Naive B cell (primary cell): ENCODE results near the gene NEDD9. TPM values are rescaled to one million over a fixed set of nuclear protein-coding genes. Genes with fewer than 3 reads are reported as not detected.

Experiments
- ATAC-seq, 2 donors: fragments of 150-1000 bp; cut with Tn5 transposase; 2 replicates each; pipeline ENCODE4 v1.10.0; 2021; ENCODE audit warnings: low read depth in 2 of 2, mild to moderate bottlenecking in 2 of 2, moderate library complexity in 2 of 2
- DNase-seq: peaks from one replicate; pipeline ENCODE4 v3.0.0; 2022
- H3K27ac Mint-ChIP-seq, 6 donors: one replicate each; pipeline ENCODE4 v1.8.0; 2020 to 2022; ENCODE audit warnings: mild to moderate bottlenecking in 6 of 6, mixed read lengths in 6 of 6, moderate library complexity in 5 of 6, inconsistent platforms in 2 of 6
- H3K27me3 Mint-ChIP-seq, 3 donors: one replicate each; pipeline ENCODE4 v1.8.0; 2021 to 2022; ENCODE audit warnings: mixed read lengths in 3 of 3, mild to moderate bottlenecking in 1 of 3
- H3K36me3 Mint-ChIP-seq, 2 donors: one replicate each; pipeline ENCODE4 v1.8.0; 2020 to 2022; ENCODE audit warnings: mixed read lengths in 2 of 2, inconsistent platforms in 1 of 2, mild to moderate bottlenecking in 1 of 2
- H3K4me1 Mint-ChIP-seq, 3 donors: one replicate each; pipeline ENCODE4 v1.8.0; 2020 to 2022; ENCODE audit warnings: mixed read lengths in 3 of 3, inconsistent platforms in 1 of 3, mild to moderate bottlenecking in 1 of 3, moderate library complexity in 1 of 3
- H3K4me3 Mint-ChIP-seq, 8 donors: one replicate each; pipeline ENCODE4 v1.8.0; 2020 to 2022; ENCODE audit warnings: mild to moderate bottlenecking in 8 of 8, mixed read lengths in 8 of 8, moderate library complexity in 8 of 8, inconsistent platforms in 2 of 8
- H3K9me3 Mint-ChIP-seq, 7 donors: one replicate each; pipeline ENCODE4 v1.8.0; 2020 to 2022; ENCODE audit warnings: mixed read lengths in 7 of 7, mild to moderate bottlenecking in 5 of 7, inconsistent platforms in 2 of 7, moderate library complexity in 1 of 7
- polyA plus RNA-seq, 6 donors: library from polyadenylated mRNA; unstranded; fragments of 300-500 nt; fragmentation: Illumina TruSeq; gene quantifications; one replicate each; pipeline ENCODE4 v1.2.3, GENCODE V29; 2021; ENCODE audit warnings: low read depth in 6 of 6

Gene NEDD9
- polyA plus RNA-seq, 6 donors from 2014 or later, result 42.0 to 80.5 (median 48.1) TPM

- ATAC-seq (no peak), DNase-seq (no peak)
- H3K4me1 Mint-ChIP-seq, result peaks cover 26 to 41% (median 32%) of the 10 kb centered on the region in 3 donors
- H3K36me3 Mint-ChIP-seq, result peaks cover 38 to 44% of the 10 kb centered on the region in 2 donors
- H3K9me3 Mint-ChIP-seq, result no peaks in the 10 kb centered on the region
- H3K27ac Mint-ChIP-seq, result peak overlapping the region in 3 of 6 donors; percentile 65 to 72 (median 69)
- H3K27me3 Mint-ChIP-seq, result no peaks in the 10 kb centered on the region
- no peak overlapping the region for H3K4me3 Mint-ChIP-seq
Measured at GRCh38 chr6:11215773-11216172, 16.7 kb downstream of the NEDD9 start.

GRCh38 chr6:11214901-11215300 lies 17.6 kb downstream of the NEDD9 start:
- H3K27ac Mint-ChIP-seq, result peak overlapping the region in 1 of 6 donors; percentile 2
- no peaks in the 10 kb centered on the region for H3K9me3 Mint-ChIP-seq
- ATAC-seq (no peak), DNase-seq (no peak)
- H3K27me3 Mint-ChIP-seq, result no peaks in the 10 kb centered on the region
- H3K4me3 Mint-ChIP-seq, result peak overlapping the region in 1 of 8 donors; percentile 25
- peaks cover 26 to 39% (median 32%) of the 10 kb centered on the region in 3 donors for H3K4me1 Mint-ChIP-seq
- H3K36me3 Mint-ChIP-seq, result peaks cover 35 to 38% of the 10 kb centered on the region in 2 donors

- ATAC-seq, result no peak
- H3K4me3 Mint-ChIP-seq, result no peak overlapping the region
- peaks cover 35 to 38% of the 10 kb centered on the region in 2 donors for H3K36me3 Mint-ChIP-seq
- H3K27me3 Mint-ChIP-seq, result no peaks in the 10 kb centered on the region
- DNase-seq, result no peak
- peaks cover 27 to 33% (median 32%) of the 10 kb centered on the region in 3 donors for H3K4me1 Mint-ChIP-seq
- H3K27ac Mint-ChIP-seq, result peak overlapping the region in 1 of 6 donors; percentile 40
- no peaks in the 10 kb centered on the region for H3K9me3 Mint-ChIP-seq
Measured at GRCh38 chr6:11214084-11214833, 18.2 kb downstream of the NEDD9 start.

- H3K9me3 Mint-ChIP-seq, result no peaks in the 10 kb centered on the region
- H3K4me1 Mint-ChIP-seq, result peaks cover 23 to 32% (median 27%) of the 10 kb centered on the region in 3 donors
- ATAC-seq, result no peak
Measured at GRCh38 chr6:11213422-11214021, 18.9 kb downstream of the NEDD9 start.

GRCh38 chr6:11212664-11213063 lies 19.8 kb downstream of the NEDD9 start:
- ATAC-seq (no peak), DNase-seq (no peak)
- H3K27me3 Mint-ChIP-seq, result no peaks in the 10 kb centered on the region
- peak overlapping the region in 1 of 6 donors; percentile 6 for H3K27ac Mint-ChIP-seq
- no peak overlapping the region for H3K4me3 Mint-ChIP-seq
- H3K36me3 Mint-ChIP-seq, result peaks cover 28 to 30% of the 10 kb centered on the region in 2 donors
- no peaks in the 10 kb centered on the region for H3K9me3 Mint-ChIP-seq
- H3K4me1 Mint-ChIP-seq, result peaks cover 14 to 32% (median 25%) of the 10 kb centered on the region in 3 donors

More at GRCh38 chr6:11213422-11214021, 18.9 kb downstream of the NEDD9 start:
- Mint-ChIP-seq H3K36me3 (peaks cover 34 to 37% of the 10 kb centered on the region in 2 donors), H3K4me3 (no peak overlapping the region), H3K27me3 (no peaks in the 10 kb centered on the region), H3K27ac (no peak overlapping the region)
- no peak for DNase-seq

- H3K4me3 Mint-ChIP-seq, result no peak overlapping the region
- DNase-seq, result no peak
- H3K27ac Mint-ChIP-seq, result peak overlapping the region; percentile 32 to 91 (median 66)
- H3K9me3 Mint-ChIP-seq, result no peaks in the 10 kb centered on the region
- no peaks in the 10 kb centered on the region for H3K27me3 Mint-ChIP-seq
- H3K4me1 Mint-ChIP-seq, result peaks cover 21 to 40% (median 36%) of the 10 kb centered on the region in 3 donors
- ATAC-seq, result no peak
- H3K36me3 Mint-ChIP-seq, result peaks cover 30 to 42% of the 10 kb centered on the region in 2 donors
Measured at GRCh38 chr6:11211254-11211653, 21.2 kb downstream of the NEDD9 start.

- Mint-ChIP-seq H3K4me1 (peaks cover 19 to 42% (median 33%) of the 10 kb centered on the region in 3 donors), H3K27ac (peak overlapping the region in 4 of 6 donors; percentile 17 to 91 (median 78)), H3K9me3 (no peaks in the 10 kb centered on the region), H3K4me3 (no peak overlapping the region), H3K36me3 (peaks cover 30 to 42% of the 10 kb centered on the region in 2 donors), H3K27me3 (no peaks in the 10 kb centered on the region)
- ATAC-seq (no peak), DNase-seq (no peak)
Measured at GRCh38 chr6:11210386-11211138, 21.9 kb downstream of the NEDD9 start.

GRCh38 chr6:11209906-11210305 lies 22.6 kb downstream of the NEDD9 start:
- no peaks in the 10 kb centered on the region for H3K9me3 Mint-ChIP-seq
- H3K36me3 Mint-ChIP-seq, result peaks cover 25 to 35% of the 10 kb centered on the region in 2 donors
- DNase-seq (no peak), ATAC-seq (no peak)
- H3K4me1 Mint-ChIP-seq, result peaks cover 18 to 42% (median 26%) of the 10 kb centered on the region in 3 donors
- peak overlapping the region in 4 of 6 donors; percentile 17 to 80 (median 62) for H3K27ac Mint-ChIP-seq
- H3K4me3 Mint-ChIP-seq, result no peak overlapping the region
- H3K27me3 Mint-ChIP-seq, result no peaks in the 10 kb centered on the region

GRCh38 chr6:11209369-11209768 lies 23.1 kb downstream of the NEDD9 start:
- no peak overlapping the region for H3K4me3 Mint-ChIP-seq
- peaks cover 23 to 34% of the 10 kb centered on the region in 2 donors for H3K36me3 Mint-ChIP-seq
- no peak for ATAC-seq
- peaks cover 18 to 40% (median 26%) of the 10 kb centered on the region in 3 donors for H3K4me1 Mint-ChIP-seq
- H3K27ac Mint-ChIP-seq, result peak overlapping the region in 3 of 6 donors; percentile 17 to 47 (median 33)
- H3K27me3 Mint-ChIP-seq, result no peaks in the 10 kb centered on the region
- no peak for DNase-seq
- H3K9me3 Mint-ChIP-seq, result no peaks in the 10 kb centered on the region

GRCh38 chr6:11208854-11209253 lies 23.6 kb downstream of the NEDD9 start:
- Mint-ChIP-seq H3K27ac (no peak overlapping the region), H3K27me3 (no peaks in the 10 kb centered on the region), H3K4me3 (no peak overlapping the region), H3K36me3 (peaks cover 23 to 34% of the 10 kb centered on the region in 2 donors), H3K9me3 (no peaks in the 10 kb centered on the region), H3K4me1 (peaks cover 18 to 38% (median 26%) of the 10 kb centered on the region in 3 donors)
- DNase-seq (no peak), ATAC-seq (no peak)

- Mint-ChIP-seq H3K9me3 (no peaks in the 10 kb centered on the region), H3K4me1 (peaks cover 18 to 36% (median 26%) of the 10 kb centered on the region in 3 donors), H3K27ac (no peak overlapping the region), H3K27me3 (no peaks in the 10 kb centered on the region), H3K4me3 (no peak overlapping the region), H3K36me3 (peaks cover 23 to 36% of the 10 kb centered on the region in 2 donors)
- no peak for DNase-seq
- no peak for ATAC-seq
Measured at GRCh38 chr6:11208267-11208666, 24.2 kb downstream of the NEDD9 start.

GRCh38 chr6:11207199-11207968 lies 25.1 kb downstream of the NEDD9 start:
- H3K27me3 Mint-ChIP-seq, result no peaks in the 10 kb centered on the region
- H3K36me3 Mint-ChIP-seq, result peaks cover 19 to 34% of the 10 kb centered on the region in 2 donors
- peaks cover 16 to 36% (median 20%) of the 10 kb centered on the region in 3 donors for H3K4me1 Mint-ChIP-seq
- H3K27ac Mint-ChIP-seq, result peak overlapping the region in 4 of 6 donors; percentile 7 to 75 (median 61)
- ATAC-seq (peak in 1 of 2 donors; percentile 37), DNase-seq (no peak)
- H3K9me3 Mint-ChIP-seq, result no peaks in the 10 kb centered on the region
- peak overlapping the region in 4 of 8 donors; percentile 1 to 53 (median 8) for H3K4me3 Mint-ChIP-seq
